Tibial nerve (tissue), 4 donors: ENCODE results near the gene CYP2D6. TPM values are rescaled to one million over a fixed set of nuclear protein-coding genes. Genes with fewer than 3 reads are reported as not detected.

Source experiments
- DNase-seq, 2 donors: peaks; one replicate each; pipeline ENCODE4 v3.0.0-alpha.2; 2019; ENCODE audit warnings: low spot score in 2 of 2
- H3K27ac ChIP-seq, 4 donors: fragments of 200-600 bp; sonication (generic) in 3 of 4; one replicate each; pipeline ENCODE4 v1.5.1; 2017 to 2019; ENCODE audit warnings: mild to moderate bottlenecking in 1 of 4
- H3K27me3 ChIP-seq, 2 donors: fragments of 200-600 bp; sonication (generic) in 1 of 2; one replicate each; pipeline versions ENCODE4 v1.5.1 to v1.6.0; 2017 to 2019
- H3K36me3 ChIP-seq, 3 donors: fragments of 200-600 bp; sonication (generic); one replicate each; pipeline ENCODE4 v1.5.1; 2018 to 2019
- H3K4me1 ChIP-seq, 4 donors: fragments of 200-600 bp; sonication (generic) in 3 of 4; one replicate each; pipeline ENCODE4 v1.5.1; 2017 to 2019
- H3K4me3 ChIP-seq, 4 donors: fragments of 200-600 bp; sonication (generic) in 3 of 4; one replicate each; pipeline ENCODE4 v1.5.1; 2017 to 2019; ENCODE audit warnings: mild to moderate bottlenecking in 1 of 4, moderate library complexity in 1 of 4
- H3K9me3 ChIP-seq, 4 donors: fragments of 200-600 bp; sonication (generic) in 3 of 4; one replicate each; pipeline ENCODE4 v1.5.1; 2017 to 2019
- CTCF ChIP-seq, 5 experiments: fragments of 200-600 bp in 3 of 5; fragments of 450-650 bp in 2 of 5; sonication (generic) in 3 of 5; IDR thresholded peaks; one replicate each; pipeline ENCODE4 v1.5.1; 2016 to 2019; ENCODE audit warnings: antibody characterized with exemption in 5 of 5, mild to moderate bottlenecking in 3 of 5, moderate library complexity in 2 of 5
- EP300 ChIP-seq, 2 donors: sonication (generic); formaldehyde crosslinking; IDR thresholded peaks; one replicate each; pipeline ENCODE4 v1.6.1; 2017; ENCODE audit warnings: antibody characterized with exemption in 2 of 2, mild to moderate bottlenecking in 1 of 2
- POLR2A ChIP-seq, 2 donors: fragments of 450-650 bp; IDR thresholded peaks; one replicate each; pipeline ENCODE4 v1.6.1; 2017; ENCODE audit warnings: antibody characterized with exemption in 2 of 2, mild to moderate bottlenecking in 2 of 2, moderate library complexity in 2 of 2
- WGBS, 2 donors: methylation state at CpG; one replicate each; pipeline ENCODE4 v1.1.5; 2018; 5-methylcytosine and 5-hydroxymethylcytosine counted together
- total RNA-seq, 4 donors: library from RNA; depleted of rRNA; stranded (reverse); fragments of >200 nt; gene quantifications; one replicate each; pipeline ENCODE4 v1.1.0, GENCODE V29; 2016

CYP2D6 gene
- total RNA-seq, 4 donors from 2014 or later: 0.30 to 1.1 (median 0.61) TPM

- Histone ChIP-seq H3K4me1 (peaks cover 0 to 24% (median 8%) of the 10 kb centered on the region in 4 donors), H3K27me3 (no peaks in the 10 kb centered on the region), H3K36me3 (peaks cover 0 to 43% (median 0%) of the 10 kb centered on the region in 3 donors), H3K9me3 (no peaks in the 10 kb centered on the region), H3K4me3 (no peak overlapping the region), H3K27ac (no peak overlapping the region)
- no peak for DNase-seq
- TF ChIP-seq CTCF (IDR thresholded peaks at IDR 0.05) (no peak), EP300 (IDR thresholded peaks at IDR 0.05) (no peak), POLR2A (IDR thresholded peaks at IDR 0.05) (no peak)
- WGBS, 2 donors: 77 to 82% methylated on average over 5 of the region's 5 CpGs
These were observed 40.3 kb upstream of the CYP2D6 start for GRCh38 chr22:42170946-42171345.

- Histone ChIP-seq H3K27ac (no peak overlapping the region), H3K4me3 (no peak overlapping the region), H3K4me1 (peaks cover 0 to 22% (median 8%) of the 10 kb centered on the region in 4 donors), H3K9me3 (no peaks in the 10 kb centered on the region), H3K36me3 (peaks cover 0 to 45% (median 0%) of the 10 kb centered on the region in 3 donors), H3K27me3 (no peaks in the 10 kb centered on the region)
- TF ChIP-seq POLR2A (IDR thresholded peaks at IDR 0.05) (no peak), CTCF (IDR thresholded peaks at IDR 0.05) (peak; percentile 59 to 93 (median 79)), EP300 (IDR thresholded peaks at IDR 0.05) (no peak)
- peak; percentile 54 to 81 for DNase-seq
- 40 to 45% methylated on average over 7 of the region's 7 CpGs for WGBS, 2 donors
These were observed 38.5 kb upstream of the CYP2D6 start for GRCh38 chr22:42169055-42169469.

- TF ChIP-seq POLR2A (IDR thresholded peaks at IDR 0.05) (no peak), EP300 (IDR thresholded peaks at IDR 0.05) (no peak), CTCF (IDR thresholded peaks at IDR 0.05) (no peak)
- Histone ChIP-seq H3K27ac (no peak overlapping the region), H3K36me3 (peaks cover 0 to 48% (median 0%) of the 10 kb centered on the region in 3 donors), H3K9me3 (no peaks in the 10 kb centered on the region), H3K4me3 (no peak overlapping the region), H3K4me1 (peaks cover 0 to 16% (median 8%) of the 10 kb centered on the region in 4 donors), H3K27me3 (no peaks in the 10 kb centered on the region)
- 93% methylated on average over 15 of the region's 15 CpGs for WGBS, 2 donors
- no peak for DNase-seq
These were observed 37.9 kb upstream of the CYP2D6 start for GRCh38 chr22:42168476-42168875.

- Histone ChIP-seq H3K9me3 (no peaks in the 10 kb centered on the region), H3K4me3 (no peak overlapping the region), H3K36me3 (peaks cover 0 to 62% (median 0%) of the 10 kb centered on the region in 3 donors), H3K27ac (no peak overlapping the region), H3K4me1 (peaks cover 0 to 5% (median 1%) of the 10 kb centered on the region in 4 donors), H3K27me3 (no peaks in the 10 kb centered on the region)
- WGBS, 2 donors: 79 to 91% methylated on average over 10 of the region's 10 CpGs
- no peak for DNase-seq
- TF ChIP-seq POLR2A (IDR thresholded peaks at IDR 0.05): no peak
These were observed 36.5 kb upstream of the CYP2D6 start for GRCh38 chr22:42167066-42167465.

GRCh38 chr22:42164901-42165300, 34.3 kb upstream of the CYP2D6 start:
- Histone ChIP-seq H3K4me1 (no peaks in the 10 kb centered on the region), H3K4me3 (no peak overlapping the region), H3K27ac (no peak overlapping the region), H3K9me3 (no peaks in the 10 kb centered on the region), H3K36me3 (peaks cover 0 to 71% (median 0%) of the 10 kb centered on the region in 3 donors), H3K27me3 (no peaks in the 10 kb centered on the region)
- TF ChIP-seq EP300 (IDR thresholded peaks at IDR 0.05) (no peak), CTCF (IDR thresholded peaks at IDR 0.05) (no peak), POLR2A (IDR thresholded peaks at IDR 0.05) (no peak)
- 84 to 89% methylated on average over 5 of the region's 5 CpGs for WGBS, 2 donors
- DNase-seq: no peak

GRCh38 chr22:42163515-42163914, 32.9 kb upstream of the CYP2D6 start:
- no peaks in the 10 kb centered on the region for H3K4me1 ChIP-seq
- H3K27me3 ChIP-seq: no peaks in the 10 kb centered on the region
- H3K36me3 ChIP-seq: peaks cover 0 to 58% (median 0%) of the 10 kb centered on the region in 3 donors
- TF ChIP-seq EP300 (IDR thresholded peaks at IDR 0.05): no peak
- TF ChIP-seq POLR2A (IDR thresholded peaks at IDR 0.05): no peak
- TF ChIP-seq CTCF (IDR thresholded peaks at IDR 0.05): no peak
- DNase-seq: no peak
- H3K9me3 ChIP-seq: no peaks in the 10 kb centered on the region
- WGBS, 2 donors: 87 to 94% methylated on average over 11 of the region's 11 CpGs
- no peak overlapping the region for H3K27ac ChIP-seq
- no peak overlapping the region for H3K4me3 ChIP-seq
